Neural cell (in vitro differentiated cells): ENCODE measurements around the gene TTYH3. TPM values are rescaled to one million over a fixed set of nuclear protein-coding genes. Genes with fewer than 3 reads are reported as not detected.

Source experiments
- H2AFZ ChIP-seq: fragments of 200-600, 300-800 bp; sonication (generic), shearing (Covaris generic); 2 replicates; pipeline ENCODE4 v1.6.0; 2014; ENCODE audit warnings: low read depth, mild to moderate bottlenecking, antibody characterized with exemption, low read length, moderate library complexity
- H3F3A ChIP-seq: fragments of 200-600 bp; shearing (Covaris generic); 2 replicates; pipeline ENCODE4 v1.6.1; 2016; ENCODE audit warnings: mild to moderate bottlenecking, moderate library complexity, mixed read lengths, antibody characterized with exemption, low read length; ENCODE audit not compliant: insufficient read depth, poor library complexity, severe bottlenecking
- H3K27ac ChIP-seq: fragments of 200-600, 300-800 bp; sonication (generic), shearing (Covaris generic); 2 replicates; pipeline ENCODE4 v1.5.1; 2014; ENCODE audit warnings: mild to moderate bottlenecking, low read length, moderate library complexity
- H3K27me3 ChIP-seq: fragments of 300-800, 200-600 bp; sonication (generic), shearing (Covaris generic); 2 replicates; pipeline ENCODE4 v1.6.0; 2014; ENCODE audit warnings: mild to moderate bottlenecking, low read depth, low read length, moderate library complexity; ENCODE audit not compliant: insufficient read depth
- H3K36me3 ChIP-seq: fragments of 300-800, 200-600 bp; sonication (generic), shearing (Covaris generic); 2 replicates; pipeline ENCODE4 v1.5.1; 2014; ENCODE audit warnings: mild to moderate bottlenecking, antibody characterized with exemption, low read length, moderate library complexity; ENCODE audit not compliant: insufficient read depth
- H3K4me2 ChIP-seq: fragments of 300-800, 200-600 bp; sonication (generic), shearing (Covaris generic); 2 replicates; pipeline ENCODE4 v1.6.0; 2014; ENCODE audit warnings: mild to moderate bottlenecking, low read length
- H3K4me3 ChIP-seq: fragments of 300-800, 200-600 bp; sonication (generic), shearing (Covaris generic); 2 replicates; pipeline ENCODE4 v1.5.1; 2014; ENCODE audit warnings: mild to moderate bottlenecking, low read length, moderate library complexity
- H3K79me2 ChIP-seq: fragments of 200-600 bp; shearing (Covaris generic); replicated peaks from 2 replicates; pipeline ENCODE4 v1.6.0; 2014; ENCODE audit warnings: mild to moderate bottlenecking, low read length, moderate library complexity; ENCODE audit not compliant: insufficient read depth
- H3K9ac ChIP-seq: fragments of 300-800, 200-600 bp; sonication (generic), shearing (Covaris generic); 2 replicates; pipeline ENCODE4 v1.6.1; 2016; ENCODE audit warnings: mild to moderate bottlenecking, low read length, mixed read lengths
- H3K9me2 ChIP-seq: fragments of 200-600 bp; shearing (Covaris generic); 2 replicates; pipeline ENCODE4 v1.6.1; 2016; ENCODE audit warnings: mild to moderate bottlenecking, low read length, mixed read lengths; ENCODE audit not compliant: insufficient read depth
- H3K9me3 ChIP-seq: fragments of 200-600, 300-800 bp; sonication (generic), shearing (Covaris generic); 2 replicates; pipeline ENCODE4 v1.6.1; 2016; ENCODE audit warnings: mild to moderate bottlenecking, mixed run types, low read length, moderate library complexity, mixed read lengths
- H4K20me1 ChIP-seq: fragments of 200-600 bp; shearing (Covaris generic); 2 replicates; pipeline ENCODE4 v1.6.1; 2016; ENCODE audit warnings: mild to moderate bottlenecking, mixed run types; ENCODE audit not compliant: insufficient read depth
- EP300 ChIP-seq: fragments of 450-650 bp; conservative IDR thresholded peaks from 2 replicates; pipeline ENCODE4 v1.6.1; 2014; ENCODE audit warnings: antibody characterized with exemption, mild to moderate bottlenecking, moderate library complexity; ENCODE audit not compliant: poor library complexity, severe bottlenecking
- EZH2 ChIP-seq: fragments of 200-600, 300-800 bp; shearing (Covaris generic), sonication (generic); IDR thresholded peaks from 2 replicates; pipeline ENCODE4 v1.6.1; 2014; ENCODE audit warnings: antibody characterized with exemption, low read length, borderline replicate concordance, mild to moderate bottlenecking; ENCODE audit not compliant: insufficient read depth, poor library complexity, severe bottlenecking
- MXI1 ChIP-seq: fragments of 450-650 bp; conservative IDR thresholded peaks from 2 replicates; pipeline ENCODE4 v1.6.1; 2014; ENCODE audit warnings: antibody characterized with exemption, mild to moderate bottlenecking; ENCODE audit not compliant: poor library complexity, severe bottlenecking
- POLR2AphosphoS5 ChIP-seq: IDR thresholded peaks from 2 replicates; pipeline ENCODE4 v1.6.1; 2012
- RAD21 ChIP-seq: fragments of 450-650 bp; conservative IDR thresholded peaks from 2 replicates; pipeline ENCODE4 v1.6.1; 2014; ENCODE audit warnings: antibody characterized with exemption, mild to moderate bottlenecking, moderate library complexity
- SMC3 ChIP-seq: fragments of 450-650 bp; conservative IDR thresholded peaks from 2 replicates; pipeline ENCODE4 v1.6.1; 2014; ENCODE audit warnings: antibody characterized with exemption, mild to moderate bottlenecking, moderate library complexity; ENCODE audit not compliant: poor library complexity
- TAF1 ChIP-seq: IDR thresholded peaks from 2 replicates; pipeline ENCODE4 v1.6.1; 2012; ENCODE audit warnings: low read depth
- polyA plus RNA-seq: library from polyadenylated mRNA; depleted of rRNA; stranded (reverse); fragments of >200 nt; gene quantifications from 2 replicates; pipeline ENCODE4 v1.2.3, GENCODE V29; 2014
- TF ChIP-seq, protein P1 (sequence below): fragments of 450-650 bp; IDR thresholded peaks from 2 replicates; pipeline ENCODE4 v1.5.1; 2014; ENCODE audit warnings: antibody characterized with exemption, mild to moderate bottlenecking, moderate library complexity; ENCODE audit not compliant: poor library complexity, severe bottlenecking
- TF ChIP-seq, protein P2 (sequence below): IDR thresholded peaks from 2 replicates; pipeline ENCODE4 v1.6.1; 2012; ENCODE audit warnings: borderline replicate concordance

TTYH3 gene
- polyA plus RNA-seq, 1 donor from 2014 or later: 17.0 TPM

DNA sequence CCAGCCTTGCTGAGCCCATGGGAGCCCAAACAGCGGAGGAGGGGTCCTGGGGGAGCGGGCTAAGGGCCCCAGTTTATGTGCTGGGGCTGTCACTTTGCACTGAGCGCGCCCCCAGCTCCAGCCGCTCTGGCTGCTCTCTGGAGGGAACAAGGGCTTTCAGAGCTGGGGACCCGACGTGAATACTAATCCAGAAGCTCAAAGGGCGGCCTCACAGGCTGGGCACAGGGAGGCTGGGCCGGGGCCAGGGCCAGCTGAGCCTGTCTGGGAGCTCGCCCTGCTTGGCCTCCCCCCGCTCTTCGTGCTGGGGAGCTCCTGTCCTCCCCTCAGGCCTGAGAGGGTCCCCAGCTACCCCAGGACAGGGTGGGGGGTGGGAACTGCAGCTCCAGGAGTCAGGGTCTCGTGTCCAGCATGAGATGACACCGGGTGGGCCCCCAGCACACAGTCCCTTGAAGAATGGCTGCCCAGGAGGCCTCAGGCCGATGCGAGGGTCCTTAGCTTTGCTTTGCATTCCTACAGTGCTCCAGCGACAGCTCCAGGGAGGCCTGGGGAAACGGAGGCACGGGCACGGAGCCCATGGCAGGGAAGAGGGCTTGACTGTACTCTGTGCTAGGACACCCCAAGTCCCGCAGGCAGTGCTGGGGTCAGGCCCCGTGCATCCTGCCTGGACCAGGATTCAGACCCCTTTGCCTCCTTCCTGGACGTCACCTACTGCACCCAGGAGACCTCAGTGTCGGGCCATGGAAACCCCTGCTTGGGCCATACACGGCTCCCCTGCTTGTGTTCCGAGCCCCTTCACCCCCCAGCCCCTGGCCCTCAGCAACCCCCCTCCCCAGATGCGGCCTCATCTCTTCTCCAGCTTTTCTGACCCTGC, 50.4 kb downstream of the TTYH3 start:
- H4K20me1 ChIP-seq: no peaks in the 10 kb centered on the region
- H3K9me3 ChIP-seq: no peaks in the 10 kb centered on the region
- peaks cover 3% of the 10 kb centered on the region for H3K27me3 ChIP-seq
- H3K4me3 ChIP-seq: no peak overlapping the region
- H3K9me2 ChIP-seq: no peaks in the 10 kb centered on the region
- H3K27ac ChIP-seq: no peak overlapping the region
- TF ChIP-seq EZH2 (no peak), RAD21 (no peak), SMC3 (no peak), POLR2AphosphoS5 (no peak), EP300 (no peak), TAF1 (no peak), MXI1 (no peak)
- TF ChIP-seq, protein P1, sequence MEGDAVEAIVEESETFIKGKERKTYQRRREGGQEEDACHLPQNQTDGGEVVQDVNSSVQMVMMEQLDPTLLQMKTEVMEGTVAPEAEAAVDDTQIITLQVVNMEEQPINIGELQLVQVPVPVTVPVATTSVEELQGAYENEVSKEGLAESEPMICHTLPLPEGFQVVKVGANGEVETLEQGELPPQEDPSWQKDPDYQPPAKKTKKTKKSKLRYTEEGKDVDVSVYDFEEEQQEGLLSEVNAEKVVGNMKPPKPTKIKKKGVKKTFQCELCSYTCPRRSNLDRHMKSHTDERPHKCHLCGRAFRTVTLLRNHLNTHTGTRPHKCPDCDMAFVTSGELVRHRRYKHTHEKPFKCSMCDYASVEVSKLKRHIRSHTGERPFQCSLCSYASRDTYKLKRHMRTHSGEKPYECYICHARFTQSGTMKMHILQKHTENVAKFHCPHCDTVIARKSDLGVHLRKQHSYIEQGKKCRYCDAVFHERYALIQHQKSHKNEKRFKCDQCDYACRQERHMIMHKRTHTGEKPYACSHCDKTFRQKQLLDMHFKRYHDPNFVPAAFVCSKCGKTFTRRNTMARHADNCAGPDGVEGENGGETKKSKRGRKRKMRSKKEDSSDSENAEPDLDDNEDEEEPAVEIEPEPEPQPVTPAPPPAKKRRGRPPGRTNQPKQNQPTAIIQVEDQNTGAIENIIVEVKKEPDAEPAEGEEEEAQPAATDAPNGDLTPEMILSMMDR: no peak
- TF ChIP-seq, protein P2, sequence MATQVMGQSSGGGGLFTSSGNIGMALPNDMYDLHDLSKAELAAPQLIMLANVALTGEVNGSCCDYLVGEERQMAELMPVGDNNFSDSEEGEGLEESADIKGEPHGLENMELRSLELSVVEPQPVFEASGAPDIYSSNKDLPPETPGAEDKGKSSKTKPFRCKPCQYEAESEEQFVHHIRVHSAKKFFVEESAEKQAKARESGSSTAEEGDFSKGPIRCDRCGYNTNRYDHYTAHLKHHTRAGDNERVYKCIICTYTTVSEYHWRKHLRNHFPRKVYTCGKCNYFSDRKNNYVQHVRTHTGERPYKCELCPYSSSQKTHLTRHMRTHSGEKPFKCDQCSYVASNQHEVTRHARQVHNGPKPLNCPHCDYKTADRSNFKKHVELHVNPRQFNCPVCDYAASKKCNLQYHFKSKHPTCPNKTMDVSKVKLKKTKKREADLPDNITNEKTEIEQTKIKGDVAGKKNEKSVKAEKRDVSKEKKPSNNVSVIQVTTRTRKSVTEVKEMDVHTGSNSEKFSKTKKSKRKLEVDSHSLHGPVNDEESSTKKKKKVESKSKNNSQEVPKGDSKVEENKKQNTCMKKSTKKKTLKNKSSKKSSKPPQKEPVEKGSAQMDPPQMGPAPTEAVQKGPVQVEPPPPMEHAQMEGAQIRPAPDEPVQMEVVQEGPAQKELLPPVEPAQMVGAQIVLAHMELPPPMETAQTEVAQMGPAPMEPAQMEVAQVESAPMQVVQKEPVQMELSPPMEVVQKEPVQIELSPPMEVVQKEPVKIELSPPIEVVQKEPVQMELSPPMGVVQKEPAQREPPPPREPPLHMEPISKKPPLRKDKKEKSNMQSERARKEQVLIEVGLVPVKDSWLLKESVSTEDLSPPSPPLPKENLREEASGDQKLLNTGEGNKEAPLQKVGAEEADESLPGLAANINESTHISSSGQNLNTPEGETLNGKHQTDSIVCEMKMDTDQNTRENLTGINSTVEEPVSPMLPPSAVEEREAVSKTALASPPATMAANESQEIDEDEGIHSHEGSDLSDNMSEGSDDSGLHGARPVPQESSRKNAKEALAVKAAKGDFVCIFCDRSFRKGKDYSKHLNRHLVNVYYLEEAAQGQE: no peak
- H3F3A ChIP-seq: no peaks in the 10 kb centered on the region
- no peak overlapping the region for H3K4me2 ChIP-seq
- no peaks in the 10 kb centered on the region for H3K79me2 ChIP-seq
- H3K36me3 ChIP-seq: no peaks in the 10 kb centered on the region
- no peak overlapping the region for H3K9ac ChIP-seq
- no peak overlapping the region for H2AFZ ChIP-seq

DNA sequence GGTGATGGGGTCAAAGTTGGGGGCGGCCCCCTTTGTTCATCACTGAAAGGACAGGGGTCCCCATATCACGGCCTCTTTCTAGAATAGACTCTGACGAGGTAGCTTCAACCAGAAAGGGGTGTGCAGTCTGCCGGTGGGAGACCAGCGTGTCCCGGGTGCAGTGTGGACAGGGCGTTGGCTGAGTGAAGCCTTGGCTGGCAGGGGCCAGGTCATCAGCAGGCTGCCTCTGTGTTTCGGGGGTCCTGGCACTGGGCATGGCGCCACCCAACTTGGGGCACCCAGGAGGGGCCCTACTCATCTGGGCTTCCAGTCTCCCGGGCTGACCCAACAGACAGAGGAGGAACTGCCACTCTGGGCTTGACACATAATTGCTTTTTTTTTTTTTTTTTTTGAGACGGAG, 52.7 kb downstream of the TTYH3 start:
- Histone ChIP-seq H3K9ac (no peak overlapping the region), H3K79me2 (no peaks in the 10 kb centered on the region), H3K4me2 (no peak overlapping the region), H3K9me2 (no peaks in the 10 kb centered on the region), H3K9me3 (no peaks in the 10 kb centered on the region), H3K36me3 (no peaks in the 10 kb centered on the region), H4K20me1 (no peaks in the 10 kb centered on the region), H3K27me3 (peaks cover 25% of the 10 kb centered on the region), H3K4me3 (no peak overlapping the region), H2AFZ (no peak overlapping the region), H3F3A (no peaks in the 10 kb centered on the region), H3K27ac (no peak overlapping the region)
- TF ChIP-seq MXI1 (no peak), SMC3 (no peak), EP300 (no peak), RAD21 (no peak), TAF1 (no peak), POLR2AphosphoS5 (no peak), EZH2 (no peak)
- TF ChIP-seq, protein P1: no peak
- TF ChIP-seq, protein P2: no peak
